Stimulated activated memory B cell treated with anti-CD40 and anti-IgM and Interleukin-4, amounts not matched to agents 10 μg/mL and 1 μg/mL and 100 μg/mL, for 72 hours (primary cell): Measurements from ENCODE around the gene ZNF710.
A peak's percentile ranks its signal among the peaks of the same experiment; 100 is the strongest.

Source experiments
- ATAC-seq: fragments of 150-1000 bp; cut with Tn5 transposase; 2 replicates; pipeline ENCODE4 v1.10.0; 2021
- H3K27ac Mint-ChIP-seq: one replicate; pipeline ENCODE4 v1.8.0; 2022; ENCODE audit warnings: mild to moderate bottlenecking, mixed read lengths
- H3K27me3 Mint-ChIP-seq: one replicate; pipeline ENCODE4 v1.8.0; 2022; ENCODE audit warnings: mixed read lengths
- H3K36me3 Mint-ChIP-seq: one replicate; pipeline ENCODE4 v1.8.0; 2022; ENCODE audit warnings: mixed read lengths
- H3K4me1 Mint-ChIP-seq: one replicate; pipeline ENCODE4 v1.8.0; 2022; ENCODE audit warnings: mixed read lengths
- H3K4me3 Mint-ChIP-seq: one replicate; pipeline ENCODE4 v1.8.0; 2022; ENCODE audit warnings: mild to moderate bottlenecking, moderate library complexity, mixed read lengths
- H3K9me3 Mint-ChIP-seq: one replicate; pipeline ENCODE4 v1.8.0; 2022; ENCODE audit warnings: mixed read lengths

The ZNF710 gene

GRCh38 chr15:90036806-90037510, 35.8 kb downstream of the ZNF710 start:
- Mint-ChIP-seq H3K9me3 (peaks cover 4% of the 10 kb centered on the region), H3K36me3 (peaks cover 24% of the 10 kb centered on the region), H3K27me3 (no peaks in the 10 kb centered on the region), H3K4me1 (peaks cover 82% of the 10 kb centered on the region), H3K27ac (peak overlapping the region; percentile 92), H3K4me3 (no peak overlapping the region)
- no peak for ATAC-seq

DNA sequence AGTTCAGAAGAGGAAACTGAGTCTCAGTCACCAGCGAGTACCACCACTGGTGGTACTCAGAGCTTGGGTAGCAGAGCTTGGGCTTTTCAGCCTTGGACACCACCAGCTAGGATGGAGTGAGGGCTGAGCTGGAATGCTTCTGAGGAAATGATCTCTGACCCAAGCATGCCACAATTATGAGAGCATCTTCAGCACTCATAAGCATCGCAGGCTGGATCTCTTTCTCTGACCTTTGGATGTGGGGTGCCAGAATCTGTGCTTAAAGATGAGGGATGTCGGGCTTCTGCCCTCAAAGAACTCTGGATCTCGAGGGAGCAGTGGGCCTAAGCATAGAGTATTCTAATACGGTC, 36.4 kb downstream of the ZNF710 start:
- H3K27ac Mint-ChIP-seq, result peak overlapping the region; percentile 92
- peaks cover 4% of the 10 kb centered on the region for H3K9me3 Mint-ChIP-seq
- peak overlapping the region; percentile 50 for H3K4me3 Mint-ChIP-seq
- ATAC-seq, result no peak
- H3K4me1 Mint-ChIP-seq, result peaks cover 78% of the 10 kb centered on the region
- H3K27me3 Mint-ChIP-seq, result no peaks in the 10 kb centered on the region
- H3K36me3 Mint-ChIP-seq, result peaks cover 24% of the 10 kb centered on the region

GRCh38 chr15:90037961-90038631, 37.0 kb downstream of the ZNF710 start:
- peaks cover 75% of the 10 kb centered on the region for H3K4me1 Mint-ChIP-seq

GRCh38 chr15:90038632-90039095, 37.5 kb downstream of the ZNF710 start:
- Mint-ChIP-seq H3K27ac (peak overlapping the region; percentile 92), H3K9me3 (peaks cover 4% of the 10 kb centered on the region), H3K36me3 (peaks cover 27% of the 10 kb centered on the region), H3K4me1 (peaks cover 73% of the 10 kb centered on the region), H3K4me3 (peak overlapping the region; percentile 24), H3K27me3 (no peaks in the 10 kb centered on the region)
- peak; percentile 3 for ATAC-seq

More at GRCh38 chr15:90037961-90038631, 37.0 kb downstream of the ZNF710 start:
- peak overlapping the region; percentile 92 for H3K27ac Mint-ChIP-seq
- peaks cover 4% of the 10 kb centered on the region for H3K9me3 Mint-ChIP-seq
- peak; percentile 95 for ATAC-seq
- no peaks in the 10 kb centered on the region for H3K27me3 Mint-ChIP-seq
- peak overlapping the region; percentile 24 for H3K4me3 Mint-ChIP-seq
- H3K36me3 Mint-ChIP-seq, result peaks cover 24% of the 10 kb centered on the region

DNA sequence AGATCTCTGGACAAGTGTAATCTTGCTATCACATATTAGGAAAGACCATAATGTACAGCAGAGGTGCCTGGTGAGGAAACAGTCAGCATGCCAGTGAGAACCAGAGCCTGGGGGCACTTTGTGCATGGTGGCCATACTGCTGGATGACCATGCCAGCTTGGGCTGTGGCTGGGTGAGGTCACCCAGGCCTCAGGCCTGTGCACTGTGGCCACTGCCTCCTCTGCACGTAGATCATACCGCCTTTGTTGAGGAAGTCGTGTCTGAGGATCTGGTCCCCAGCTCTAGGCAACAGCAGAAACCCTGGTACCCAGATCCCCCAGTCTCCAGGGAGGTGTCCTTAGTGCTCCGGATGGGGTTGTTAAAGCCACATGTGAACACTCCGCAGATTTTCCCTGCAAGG, 38.9 kb downstream of the ZNF710 start:
- peak overlapping the region; percentile 92 for H3K27ac Mint-ChIP-seq
- no peaks in the 10 kb centered on the region for H3K27me3 Mint-ChIP-seq
- H3K36me3 Mint-ChIP-seq, result peaks cover 33% of the 10 kb centered on the region
- H3K9me3 Mint-ChIP-seq, result peaks cover 4% of the 10 kb centered on the region
- H3K4me3 Mint-ChIP-seq, result no peak overlapping the region
- H3K4me1 Mint-ChIP-seq, result peaks cover 72% of the 10 kb centered on the region
- no peak for ATAC-seq

DNA sequence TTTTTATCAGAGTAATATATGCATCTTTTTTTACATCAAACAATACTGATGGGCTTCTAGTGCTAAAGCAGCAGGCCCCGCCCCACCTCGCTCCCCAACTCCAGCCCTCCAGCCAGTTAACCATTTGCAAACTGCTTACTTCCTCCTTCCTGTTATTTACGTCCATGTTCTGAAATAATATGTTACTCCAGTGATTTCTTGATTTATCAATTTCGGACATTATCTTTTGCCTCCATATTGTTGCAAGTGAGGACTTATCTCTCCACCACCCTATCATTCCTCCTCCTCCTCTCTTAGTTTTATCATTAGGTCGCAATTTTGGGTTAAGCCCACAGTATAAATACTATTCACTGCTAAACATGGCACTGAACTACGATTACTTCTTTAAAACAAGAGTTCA, 39.5 kb downstream of the ZNF710 start:
- H3K4me1 Mint-ChIP-seq, result peaks cover 77% of the 10 kb centered on the region
- H3K4me3 Mint-ChIP-seq, result no peak overlapping the region
- H3K27ac Mint-ChIP-seq, result peak overlapping the region; percentile 92
- no peak for ATAC-seq
- peaks cover 4% of the 10 kb centered on the region for H3K9me3 Mint-ChIP-seq
- H3K27me3 Mint-ChIP-seq, result no peaks in the 10 kb centered on the region
- peaks cover 33% of the 10 kb centered on the region for H3K36me3 Mint-ChIP-seq

DNA sequence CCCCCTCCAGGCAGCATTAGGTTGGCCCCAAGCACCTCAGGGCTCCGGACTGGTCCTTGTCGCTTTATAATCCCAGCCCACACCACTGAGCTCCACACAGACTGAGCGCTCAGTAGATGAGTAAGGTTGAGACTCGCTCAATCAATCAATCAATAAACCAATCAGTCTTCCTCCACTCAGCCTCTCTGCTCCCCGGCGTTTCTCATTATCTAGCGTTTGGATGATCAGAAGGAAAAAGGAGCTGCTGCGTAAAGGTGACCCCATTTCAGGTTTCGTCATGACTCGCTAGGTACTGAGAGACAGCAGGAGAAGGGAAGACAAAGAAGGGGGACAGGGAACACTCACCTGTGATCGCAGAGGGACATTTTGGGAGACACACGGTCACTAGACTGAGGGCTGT, 41.2 kb downstream of the ZNF710 start:
- peaks cover 22% of the 10 kb centered on the region for H3K36me3 Mint-ChIP-seq
- peaks cover 4% of the 10 kb centered on the region for H3K9me3 Mint-ChIP-seq
- H3K27me3 Mint-ChIP-seq, result no peaks in the 10 kb centered on the region
- no peak overlapping the region for H3K27ac Mint-ChIP-seq
- H3K4me3 Mint-ChIP-seq, result no peak overlapping the region
- H3K4me1 Mint-ChIP-seq, result peaks cover 80% of the 10 kb centered on the region
- no peak for ATAC-seq

GRCh38 chr15:90042766-90043529, 41.8 kb downstream of the ZNF710 start:
- no peaks in the 10 kb centered on the region for H3K27me3 Mint-ChIP-seq
- peaks cover 4% of the 10 kb centered on the region for H3K9me3 Mint-ChIP-seq
- H3K36me3 Mint-ChIP-seq, result peaks cover 22% of the 10 kb centered on the region
- H3K4me1 Mint-ChIP-seq, result peaks cover 78% of the 10 kb centered on the region
- peak overlapping the region; percentile 99 for H3K27ac Mint-ChIP-seq
- H3K4me3 Mint-ChIP-seq, result no peak overlapping the region
- ATAC-seq, result no peak

GRCh38 chr15:90043530-90044010, 42.4 kb downstream of the ZNF710 start:
- H3K4me1 Mint-ChIP-seq, result peaks cover 72% of the 10 kb centered on the region
- no peak for ATAC-seq
- H3K27me3 Mint-ChIP-seq, result no peaks in the 10 kb centered on the region
- H3K36me3 Mint-ChIP-seq, result peaks cover 18% of the 10 kb centered on the region
- no peaks in the 10 kb centered on the region for H3K9me3 Mint-ChIP-seq
- H3K4me3 Mint-ChIP-seq, result no peak overlapping the region
- peak overlapping the region; percentile 99 for H3K27ac Mint-ChIP-seq

DNA sequence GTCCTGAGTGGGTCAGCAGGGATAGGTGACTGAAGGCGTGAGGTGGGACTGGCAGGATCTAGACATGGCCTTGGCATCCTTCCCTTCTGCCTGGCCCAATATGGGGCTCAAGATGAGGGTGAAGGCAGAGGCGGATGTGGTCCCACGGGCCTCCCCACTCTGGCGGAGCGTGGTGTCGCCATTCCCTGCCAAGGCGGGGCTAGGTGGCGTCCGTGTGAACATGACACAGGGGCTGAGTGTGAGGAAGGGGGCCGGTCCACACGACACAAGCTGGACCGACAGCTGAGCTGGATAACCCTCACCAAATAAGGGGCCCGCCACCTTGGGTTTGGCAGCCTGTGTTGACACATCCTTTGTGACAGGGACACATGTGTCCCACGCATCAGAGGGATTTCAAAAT, 43.1 kb downstream of the ZNF710 start:
- Mint-ChIP-seq H3K4me3 (no peak overlapping the region), H3K4me1 (peaks cover 67% of the 10 kb centered on the region), H3K27me3 (no peaks in the 10 kb centered on the region), H3K36me3 (peaks cover 16% of the 10 kb centered on the region), H3K27ac (peak overlapping the region; percentile 99), H3K9me3 (no peaks in the 10 kb centered on the region)
- ATAC-seq, result no peak

DNA sequence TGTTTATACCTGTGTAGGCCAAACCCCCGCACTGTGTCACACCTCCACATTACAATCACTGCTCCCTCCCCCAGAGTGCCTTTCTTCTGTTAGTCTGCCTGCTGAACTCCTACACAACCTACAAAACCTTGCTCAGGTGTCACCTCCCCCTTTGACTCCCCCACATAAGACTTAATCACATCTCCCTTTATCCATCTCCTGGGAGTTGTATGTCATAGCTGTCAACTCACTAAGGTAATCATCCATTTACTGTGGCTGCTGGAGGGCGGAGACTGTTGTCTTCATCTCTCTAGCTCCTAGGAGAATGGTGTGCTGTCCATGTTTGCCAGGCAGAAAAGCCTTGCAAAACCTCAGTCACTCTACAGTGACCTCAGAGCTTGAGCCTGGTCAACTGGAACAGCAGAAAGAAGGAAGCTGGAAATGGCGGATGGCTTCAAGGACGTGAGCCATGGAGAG, 43.8 kb downstream of the ZNF710 start:
- ATAC-seq, result no peak
- Mint-ChIP-seq H3K36me3 (peaks cover 16% of the 10 kb centered on the region), H3K27me3 (no peaks in the 10 kb centered on the region), H3K4me3 (no peak overlapping the region), H3K27ac (peak overlapping the region; percentile 99), H3K4me1 (peaks cover 67% of the 10 kb centered on the region), H3K9me3 (no peaks in the 10 kb centered on the region)

DNA sequence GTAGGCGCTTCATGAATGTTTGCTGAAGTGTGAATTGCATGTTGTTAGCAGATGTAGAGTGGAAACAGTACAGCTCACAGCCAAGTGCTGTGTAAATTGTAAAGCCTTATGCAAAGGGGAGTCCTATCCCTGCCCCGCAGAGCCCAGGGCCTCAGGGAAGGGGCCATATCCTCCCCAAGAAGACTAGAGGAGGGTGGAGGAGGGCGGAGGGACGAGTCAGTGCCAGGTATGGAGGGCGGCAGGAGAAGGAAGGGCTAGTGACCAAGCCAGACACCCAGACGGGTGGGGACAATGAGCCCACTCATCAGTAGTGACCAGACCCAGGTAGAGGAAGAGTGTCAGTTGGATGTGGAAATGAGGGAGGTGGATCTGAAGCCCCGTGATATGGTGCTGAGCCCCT, 45.2 kb downstream of the ZNF710 start:
- no peak for ATAC-seq
- H3K4me1 Mint-ChIP-seq, result peaks cover 62% of the 10 kb centered on the region
- H3K9me3 Mint-ChIP-seq, result no peaks in the 10 kb centered on the region
- H3K27ac Mint-ChIP-seq, result peak overlapping the region; percentile 99
- no peaks in the 10 kb centered on the region for H3K27me3 Mint-ChIP-seq
- peaks cover 15% of the 10 kb centered on the region for H3K36me3 Mint-ChIP-seq
- peak overlapping the region; percentile 56 for H3K4me3 Mint-ChIP-seq

- ATAC-seq, result peak; percentile 91
- Mint-ChIP-seq H3K27me3 (no peaks in the 10 kb centered on the region), H3K4me3 (peak overlapping the region; percentile 56), H3K36me3 (peaks cover 15% of the 10 kb centered on the region), H3K4me1 (peaks cover 65% of the 10 kb centered on the region), H3K27ac (peak overlapping the region; percentile 99), H3K9me3 (no peaks in the 10 kb centered on the region)
Measured at GRCh38 chr15:90046911-90047392, 45.8 kb downstream of the ZNF710 start.

GRCh38 chr15:90047956-90048575, 46.9 kb downstream of the ZNF710 start:
- H3K27ac Mint-ChIP-seq, result peak overlapping the region; percentile 99

GRCh38 chr15:90049030-90049429, 47.9 kb downstream of the ZNF710 start:
- Mint-ChIP-seq H3K4me1 (peaks cover 68% of the 10 kb centered on the region), H3K9me3 (no peaks in the 10 kb centered on the region), H3K36me3 (peaks cover 12% of the 10 kb centered on the region), H3K4me3 (no peak overlapping the region), H3K27ac (peak overlapping the region; percentile 99), H3K27me3 (no peaks in the 10 kb centered on the region)
- ATAC-seq, result no peak

More at GRCh38 chr15:90047956-90048575, 46.9 kb downstream of the ZNF710 start:
- no peaks in the 10 kb centered on the region for H3K27me3 Mint-ChIP-seq
- H3K36me3 Mint-ChIP-seq, result peaks cover 15% of the 10 kb centered on the region
- no peak for ATAC-seq
- no peaks in the 10 kb centered on the region for H3K9me3 Mint-ChIP-seq
- H3K4me3 Mint-ChIP-seq, result no peak overlapping the region
- peaks cover 70% of the 10 kb centered on the region for H3K4me1 Mint-ChIP-seq
